ENCODE results near the gene ATP8B4.

- no peak for TF ChIP-seq POLR2AphosphoS5 (IDR thresholded peaks at IDR 0.05; ENCODE audit: borderline replicate concordance, low read depth, low read length)
- no peak for TF ChIP-seq EZH2 (IDR thresholded peaks at IDR 0.05)
- TF ChIP-seq FOXP2 (optimal IDR thresholded peaks at IDR 0.05; ENCODE audit: control extremely low read depth, extremely low read length, insufficient read depth): no peak
These were observed 11.9 kb downstream of the ATP8B4 start for GRCh38 chr15:50107157-50107556.
